HG03460 (cell line): Measurements from ENCODE around the gene NOBOX.
"Not testable (repeated sequence)": the region's sequence is repeated elsewhere in the genome, so short reads cannot be mapped to it uniquely, and the experiment has no call there.

Experiments used
- ATAC-seq: cut with Tn5 transposase; IDR thresholded peaks from one replicate; pipeline ENCODE4 v1.9.1; 2021; ENCODE audit not compliant: unreplicated experiment

The NOBOX gene

GRCh38 chr7:144397086-144397485 lies 6.4 kb downstream of the NOBOX start:
- ATAC-seq, result no peak

- no peak for ATAC-seq
These were observed 11.7 kb downstream of the NOBOX start for GRCh38 chr7:144391823-144392255.

GRCh38 chr7:144391014-144391413 lies 12.5 kb downstream of the NOBOX start:
- no peak for ATAC-seq

- no peak for ATAC-seq
These were observed 13.0 kb downstream of the NOBOX start for GRCh38 chr7:144390481-144390880.

- ATAC-seq, result no peak
These were observed 14.5 kb downstream of the NOBOX start for GRCh38 chr7:144388950-144389349.

GRCh38 chr7:144386741-144387140 lies 16.8 kb downstream of the NOBOX start:
- ATAC-seq, result no peak

- ATAC-seq, result no peak
These were observed 18.8 kb downstream of the NOBOX start for GRCh38 chr7:144384555-144385245.

- ATAC-seq, result no peak
These were observed 19.4 kb downstream of the NOBOX start for GRCh38 chr7:144384071-144384470.

GRCh38 chr7:144379776-144380384 lies 23.6 kb downstream of the NOBOX start:
- ATAC-seq, result no peak

GRCh38 chr7:144378651-144379050 lies 24.8 kb downstream of the NOBOX start:
- ATAC-seq, result no peak

GRCh38 chr7:144369221-144369620 lies 34.3 kb downstream of the NOBOX start:
- ATAC-seq, result not testable (repeated sequence)

- ATAC-seq, result not testable (repeated sequence)
These were observed 36.2 kb downstream of the NOBOX start for GRCh38 chr7:144367250-144367649.

GRCh38 chr7:144365523-144365922 lies 38.0 kb downstream of the NOBOX start:
- ATAC-seq, result not testable (repeated sequence)

GRCh38 chr7:144362061-144362460 lies 41.4 kb downstream of the NOBOX start:
- ATAC-seq, result not testable (repeated sequence)

GRCh38 chr7:144356860-144357259 lies 46.6 kb downstream of the NOBOX start:
- not testable (repeated sequence) for ATAC-seq

GRCh38 chr7:144356185-144356584 lies 47.3 kb downstream of the NOBOX start:
- not testable (repeated sequence) for ATAC-seq

- peak; percentile 63 for ATAC-seq
These were observed 48.2 kb downstream of the NOBOX start, which contains the start of gene ARHGEF5 for GRCh38 chr7:144355176-144355822. ARHGEF5 (plus strand) TSS chr7:144355402; CDS start chr7:144362670, 7,268 bp downstream.

- ATAC-seq, result not testable (repeated sequence)
These were observed 51.8 kb downstream of the NOBOX start for GRCh38 chr7:144351667-144352066.

GRCh38 chr7:144348625-144349024 lies 54.9 kb downstream of the NOBOX start:
- peak; percentile 33 for ATAC-seq
